A549 (cell line): ENCODE measurements around the gene ARL6IP5. TPM values are rescaled to one million over a fixed set of nuclear protein-coding genes. Genes with fewer than 3 reads are reported as not detected.

Experiments
- ATAC-seq, 2 experiments: fragments of 200-7000 bp in 1 of 2; fragments of >200 bp in 1 of 2; cut with Nextera tagmentation in 1 of 2; cut with Tn5 transposase in 1 of 2; 3 replicates each; pipeline versions ENCODE4 v1.8.0 to v1.9.1; 2018 to 2020; ENCODE audit warnings: mild to moderate bottlenecking in 1 of 2, moderate library complexity in 1 of 2
- CTCF ChIA-PET: fragments of 300-600 bp; sonication (Branson Sonifier 250); formaldehyde crosslinking; extraction: SDS; loops from one replicate; lab custom pipeline; 2021; ENCODE audit warnings: antibody characterized with exemption, inconsistent platforms; lab: Yijun Ruan, JAX
- POLR2A ChIA-PET: fragments of 350-600 bp; formaldehyde crosslinking; extraction: SDS; loops from one replicate; lab custom pipeline; 2021; ENCODE audit warnings: antibody characterized with exemption, inconsistent platforms; lab: Yijun Ruan, JAX
- DNase-seq, 2 experiments: peaks; one replicate each; pipeline versions ENCODE4 v3.0.0 to v3.0.0-alpha.2; 2011 to 2016; ENCODE audit warnings: low read depth in 1 of 2, low spot score in 1 of 2
- FAIRE-seq: peaks from 2 replicates; lab custom pipeline; 2011; peaks lifted over from hg19 to GRCh38; lab: Jason Lieb, UNC
- H3K27ac ChIP-seq, 2 experiments: fragments of >200 bp; sonication (Bioruptor Twin); formaldehyde crosslinking; 3 replicates each; pipeline ENCODE4 v1.5.1; 2016 to 2017
- H3K4me1 ChIP-seq: fragments of >200 bp; sonication (Bioruptor Twin); formaldehyde crosslinking; 3 replicates; pipeline ENCODE4 v1.6.1; 2016
- H3K4me2 ChIP-seq: fragments of >200 bp; sonication (Bioruptor Twin); formaldehyde crosslinking; 3 replicates; pipeline ENCODE4 v1.6.1; 2016
- H3K4me3 ChIP-seq: fragments of >200 bp; sonication (Bioruptor Twin); formaldehyde crosslinking; 3 replicates; pipeline ENCODE4 v1.5.1; 2016
- H3K9me3 ChIP-seq: fragments of >200 bp; sonication (Bioruptor Twin); formaldehyde crosslinking; 3 replicates; pipeline ENCODE4 v1.6.1; 2016
- CHD2 ChIP-seq: fragments of 150-350 bp; IDR thresholded peaks from 2 replicates; pipeline ENCODE4 v1.6.1; 2014; ENCODE audit warnings: low read length; ENCODE audit not compliant: partially characterized antibody
- EHF ChIP-seq: fragments of 250-450 bp; sonication (Bioruptor Pico); IDR thresholded peaks from 2 replicates; pipeline ENCODE4 v1.5.0; 2020; ENCODE audit warnings: mild to moderate bottlenecking
- FOSB ChIP-seq: fragments of 250-450 bp; sonication (Bioruptor Pico); IDR thresholded peaks from 2 replicates; pipeline ENCODE4 v1.5.0; 2020; ENCODE audit warnings: mild to moderate bottlenecking, moderate library complexity
- FOXS1 ChIP-seq: fragments of 250-450 bp; sonication (Bioruptor Pico); IDR thresholded peaks from 2 replicates; pipeline ENCODE4 v1.5.0; 2020; ENCODE audit warnings: mild to moderate bottlenecking, moderate library complexity
- HDAC2 ChIP-seq: fragments of 200-600 bp; sonication (generic); IDR thresholded peaks from 2 replicates; pipeline ENCODE4 v1.6.1; 2016
- HOXB13 ChIP-seq: fragments of 250-450 bp; sonication (Bioruptor Pico); IDR thresholded peaks from 2 replicates; pipeline ENCODE4 v1.5.0; 2020; ENCODE audit warnings: low read depth, mild to moderate bottlenecking, moderate library complexity
- KDM1A ChIP-seq: fragments of 200-600 bp; sonication (generic); IDR thresholded peaks from 2 replicates; pipeline ENCODE4 v1.6.1; 2016; ENCODE audit warnings: low read depth, mild to moderate bottlenecking
- KDM5A ChIP-seq: fragments of 200-600 bp; sonication (generic); IDR thresholded peaks from 2 replicates; pipeline ENCODE4 v1.6.1; 2016; ENCODE audit warnings: antibody characterized with exemption, mild to moderate bottlenecking
- MAZ ChIP-seq: fragments of 150-350 bp; IDR thresholded peaks from 2 replicates; pipeline ENCODE4 v1.6.1; 2014; ENCODE audit warnings: antibody characterized with exemption, low read depth, low read length, borderline replicate concordance
- NPAS2 ChIP-seq: fragments of 250-450 bp; sonication (Bioruptor Pico); IDR thresholded peaks from 2 replicates; pipeline ENCODE4 v1.8.0; 2022; ENCODE audit warnings: mild to moderate bottlenecking, moderate library complexity, borderline replicate concordance
- NR3C1 ChIP-seq: fragments of >200 bp; sonication (Bioruptor Twin); formaldehyde crosslinking; IDR thresholded peaks from 3 replicates; pipeline ENCODE4 v1.6.1; 2017
- SMC3 ChIP-seq: fragments of >200 bp; sonication (Bioruptor Twin); formaldehyde crosslinking; IDR thresholded peaks from 3 replicates; pipeline ENCODE4 v1.6.1; 2018; ENCODE audit warnings: inconsistent platforms
- SREBF2 ChIP-seq: fragments of 450-650 bp; IDR thresholded peaks from 2 replicates; pipeline ENCODE4 v1.6.1; 2014; ENCODE audit warnings: mild to moderate bottlenecking, moderate library complexity
- TFCP2L1 ChIP-seq: fragments of 250-450 bp; sonication (Bioruptor Pico); IDR thresholded peaks from 2 replicates; pipeline ENCODE4 v1.5.0; 2021; ENCODE audit warnings: mild to moderate bottlenecking
- WGBS: methylation state at CpG from one replicate; pipeline ENCODE4 v1.1.6; 2017; ENCODE audit errors: missing lambda C conversion rate; 5-methylcytosine and 5-hydroxymethylcytosine counted together
- polyA plus RNA-seq, 4 experiments: library from polyadenylated mRNA; depleted of rRNA in 3 of 4; stranded (reverse); fragments of >200 nt; fragmentation: RNase III in 1 of 4; extraction: RNeasy Plus Mini Kit Qiagen cat#74134 plus additional on column Dnase treatment in 1 of 4; gene quantifications; 2 replicates in 3 of 4; 3 replicates in 1 of 4; pipeline ENCODE4 v1.2.3, GENCODE V29; 2011 to 2017
- TF ChIP-seq, protein P1 (sequence below): fragments of 250-450 bp; sonication (Bioruptor Pico); IDR thresholded peaks from 2 replicates; pipeline ENCODE4 v1.5.0; 2021; ENCODE audit warnings: mild to moderate bottlenecking, moderate library complexity, borderline replicate concordance
- TF ChIP-seq, protein P2 (sequence below): fragments of 450-650 bp; IDR thresholded peaks from 2 replicates; pipeline ENCODE4 v1.6.1; 2014; ENCODE audit warnings: antibody characterized with exemption
- TF ChIP-seq, protein P3 (sequence below): IDR thresholded peaks from 2 replicates; pipeline ENCODE4 v1.6.1; 2012
- TF ChIP-seq, protein P4 (sequence below): fragments of >200 bp; sonication (Bioruptor Twin); formaldehyde crosslinking; IDR thresholded peaks from 3 replicates; pipeline ENCODE4 v1.6.1; 2016

Gene ARL6IP5
- polyA plus RNA-seq, 2 of the 4 experiments (the other 2 are of a cell fraction), result 73.8 to 109 TPM

DNA sequence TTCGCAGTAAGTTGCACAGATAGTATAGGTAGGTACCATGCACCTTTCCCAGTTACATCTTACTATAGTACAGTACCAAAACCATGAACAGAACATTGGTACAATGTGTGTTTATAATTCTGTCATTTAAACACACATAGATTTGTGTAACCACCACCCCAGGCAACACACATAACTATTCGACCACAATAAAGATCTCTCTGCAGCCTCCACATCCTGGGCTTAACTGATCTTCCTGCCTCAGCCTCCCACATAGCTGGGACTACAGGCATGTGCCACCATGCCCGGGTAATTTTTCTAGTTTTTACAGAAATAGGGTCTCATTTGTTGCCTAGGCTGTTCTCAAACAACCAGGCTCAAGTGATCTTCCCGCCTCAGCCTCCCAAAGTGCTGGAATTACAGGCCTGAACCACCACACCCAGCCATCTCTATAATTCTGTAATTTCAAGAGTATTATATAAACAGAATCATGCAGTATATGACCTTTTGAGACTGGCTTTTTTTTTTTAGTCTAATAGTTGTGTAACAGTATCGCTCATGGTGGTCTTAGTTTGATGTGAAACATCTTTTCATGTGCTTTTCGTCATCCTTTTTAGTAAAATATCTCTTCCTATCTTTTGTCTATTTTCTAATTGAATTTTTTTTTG is 19.3 kb upstream of the ARL6IP5 start:
- ChIA-PET POLR2A (no interaction called here), CTCF (no interaction called here)
- H3K9me3 ChIP-seq, result no peaks in the 10 kb centered on the region
- WGBS, result 84% methylated on average over 6 of the region's 6 CpGs
- no peak overlapping the region for H3K4me3 ChIP-seq
- H3K27ac ChIP-seq, result no peak overlapping the region
- no peaks in the 10 kb centered on the region for H3K4me1 ChIP-seq
- FAIRE-seq (no peak), ATAC-seq (no peak), DNase-seq (no peak)
- TF ChIP-seq CHD2 (no peak), TFCP2L1 (no peak), FOXS1 (CRISPR knock-in tag) (no peak), NR3C1 (no peak), EHF (CRISPR knock-in tag) (no peak)
- H3K4me2 ChIP-seq, result no peak overlapping the region

DNA sequence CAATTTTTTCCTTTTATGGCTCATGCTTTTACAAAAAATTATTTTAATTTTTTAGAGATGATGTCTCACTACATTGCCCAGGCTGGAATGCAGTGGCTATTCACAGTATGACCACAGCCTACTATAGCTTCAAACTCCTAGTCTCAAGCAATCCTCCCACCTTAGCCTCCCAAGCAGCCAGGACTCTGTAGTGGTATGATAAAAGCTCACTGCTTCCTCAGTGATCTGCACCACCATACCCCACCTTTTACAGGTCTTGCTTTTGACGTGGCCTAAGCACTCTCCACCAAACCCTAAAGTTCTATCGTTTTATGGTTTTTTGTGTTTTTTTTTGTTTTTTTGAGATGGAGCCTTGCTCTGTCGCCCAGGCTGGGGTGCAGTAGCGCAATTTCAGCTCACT is 18.6 kb upstream of the ARL6IP5 start:
- FAIRE-seq, result no peak
- Histone ChIP-seq H3K4me3 (no peak overlapping the region), H3K4me2 (no peak overlapping the region), H3K4me1 (no peaks in the 10 kb centered on the region)
- CTCF ChIA-PET, result no interaction called here
- no peak for DNase-seq
- ATAC-seq, result no peak
- TF ChIP-seq FOSB (no peak), NPAS2 (CRISPR knock-in tag) (no peak), KDM5A (no peak), SREBF2 (no peak), SMC3 (no peak)
- TF ChIP-seq, protein P1, sequence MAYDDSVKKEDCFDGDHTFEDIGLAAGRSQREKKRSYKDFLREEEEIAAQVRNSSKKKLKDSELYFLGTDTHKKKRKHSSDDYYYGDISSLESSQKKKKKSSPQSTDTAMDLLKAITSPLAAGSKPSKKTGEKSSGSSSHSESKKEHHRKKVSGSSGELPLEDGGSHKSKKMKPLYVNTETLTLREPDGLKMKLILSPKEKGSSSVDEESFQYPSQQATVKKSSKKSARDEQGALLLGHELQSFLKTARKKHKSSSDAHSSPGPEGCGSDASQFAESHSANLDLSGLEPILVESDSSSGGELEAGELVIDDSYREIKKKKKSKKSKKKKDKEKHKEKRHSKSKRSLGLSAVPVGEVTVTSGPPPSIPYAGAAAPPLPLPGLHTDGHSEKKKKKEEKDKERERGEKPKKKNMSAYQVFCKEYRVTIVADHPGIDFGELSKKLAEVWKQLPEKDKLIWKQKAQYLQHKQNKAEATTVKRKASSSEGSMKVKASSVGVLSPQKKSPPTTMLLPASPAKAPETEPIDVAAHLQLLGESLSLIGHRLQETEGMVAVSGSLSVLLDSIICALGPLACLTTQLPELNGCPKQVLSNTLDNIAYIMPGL, result no peak
- TF ChIP-seq, protein P2, sequence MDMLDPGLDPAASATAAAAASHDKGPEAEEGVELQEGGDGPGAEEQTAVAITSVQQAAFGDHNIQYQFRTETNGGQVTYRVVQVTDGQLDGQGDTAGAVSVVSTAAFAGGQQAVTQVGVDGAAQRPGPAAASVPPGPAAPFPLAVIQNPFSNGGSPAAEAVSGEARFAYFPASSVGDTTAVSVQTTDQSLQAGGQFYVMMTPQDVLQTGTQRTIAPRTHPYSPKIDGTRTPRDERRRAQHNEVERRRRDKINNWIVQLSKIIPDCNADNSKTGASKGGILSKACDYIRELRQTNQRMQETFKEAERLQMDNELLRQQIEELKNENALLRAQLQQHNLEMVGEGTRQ, result no peak
- TF ChIP-seq, all 56 proteins: peak for 0
- POLR2A ChIA-PET, result no interaction called here
- Histone ChIP-seq H3K9me3 (no peaks in the 10 kb centered on the region), H3K27ac (no peak overlapping the region)
- WGBS, result 94% methylated on average over 4 of the region's 4 CpGs

DNA sequence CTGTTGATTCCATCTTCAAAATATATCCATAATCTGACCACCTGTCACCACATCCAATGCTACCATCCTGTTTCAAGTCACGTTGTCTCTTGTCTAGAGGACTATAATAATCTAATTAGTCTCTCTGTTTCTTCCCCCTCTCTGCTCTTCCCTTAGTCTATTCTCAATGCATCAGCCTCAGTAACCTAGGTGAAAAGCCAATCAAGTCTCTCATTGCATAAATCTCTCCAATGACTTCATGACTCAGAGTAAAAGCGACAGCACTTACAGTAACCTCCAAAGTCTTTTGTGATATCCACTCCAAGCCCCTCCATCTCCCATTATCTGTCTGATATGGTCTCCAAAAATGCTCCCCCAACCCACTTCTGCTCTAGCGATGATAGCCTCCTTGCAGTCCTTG is 11.8 kb upstream of the ARL6IP5 start:
- H3K4me1 ChIP-seq, result peaks cover 3% of the 10 kb centered on the region; the same call in 2 of the 3 replicates
- H3K4me2 ChIP-seq, result no peak overlapping the region
- ChIA-PET CTCF (no interaction called here), POLR2A (no interaction called here)
- DNase-seq, result no peak
- TF ChIP-seq TFCP2L1, result no peak
- TF ChIP-seq KDM5A, result no peak
- no peak for TF ChIP-seq HOXB13 (CRISPR knock-in tag)
- TF ChIP-seq MAZ, result no peak
- TF ChIP-seq, protein P1, result no peak
- TF ChIP-seq, protein P3, sequence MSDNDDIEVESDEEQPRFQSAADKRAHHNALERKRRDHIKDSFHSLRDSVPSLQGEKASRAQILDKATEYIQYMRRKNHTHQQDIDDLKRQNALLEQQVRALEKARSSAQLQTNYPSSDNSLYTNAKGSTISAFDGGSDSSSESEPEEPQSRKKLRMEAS, result no peak
- TF ChIP-seq, protein P4, sequence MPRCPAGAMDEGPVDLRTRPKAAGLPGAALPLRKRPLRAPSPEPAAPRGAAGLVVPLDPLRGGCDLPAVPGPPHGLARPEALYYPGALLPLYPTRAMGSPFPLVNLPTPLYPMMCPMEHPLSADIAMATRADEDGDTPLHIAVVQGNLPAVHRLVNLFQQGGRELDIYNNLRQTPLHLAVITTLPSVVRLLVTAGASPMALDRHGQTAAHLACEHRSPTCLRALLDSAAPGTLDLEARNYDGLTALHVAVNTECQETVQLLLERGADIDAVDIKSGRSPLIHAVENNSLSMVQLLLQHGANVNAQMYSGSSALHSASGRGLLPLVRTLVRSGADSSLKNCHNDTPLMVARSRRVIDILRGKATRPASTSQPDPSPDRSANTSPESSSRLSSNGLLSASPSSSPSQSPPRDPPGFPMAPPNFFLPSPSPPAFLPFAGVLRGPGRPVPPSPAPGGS, result no peak
- no peak for TF ChIP-seq HDAC2
- TF ChIP-seq CHD2, result no peak
- no peak for TF ChIP-seq FOXS1 (CRISPR knock-in tag)
- no peak for TF ChIP-seq KDM1A
- H3K4me3 ChIP-seq, result no peak overlapping the region
- H3K9me3 ChIP-seq, result no peaks in the 10 kb centered on the region
- ATAC-seq, result no peak
- WGBS, result 90% methylated on average over 3 of the region's 3 CpGs
- FAIRE-seq, result no peak
- H3K27ac ChIP-seq, result no peak overlapping the region
